ENCODE measurements around the gene PEMT. TPM values are rescaled to one million over a fixed set of nuclear protein-coding genes. Genes with fewer than 3 reads are reported as not detected.

The PEMT gene
- total and polyA plus RNA-seq, 2 of the 4 experiments (the other 2 are of a cell fraction): 23.3 to 49.5 TPM

GRCh38 chr17:17505151-17505550 lies 86.4 kb downstream of the PEMT start:
- Histone ChIP-seq H4K91ac (ENCODE audit: insufficient read depth, low read depth, low read length) (no peak overlapping the region), H3K56ac (ENCODE audit: extremely low read depth, insufficient read depth, low read length) (no peak overlapping the region), H3K27me3 (ENCODE audit: control insufficient read depth, insufficient read depth, low read length) (0 out of 2 replicates have a peak, but pooled peaks cover 1% of the 10 kb centered on the region), H3K27ac (ENCODE audit: insufficient read depth, low read length) (no peak overlapping the region), H3K23ac (ENCODE audit: low read depth, low read length) (no peak overlapping the region), H2BK120ac (ENCODE audit: low read depth, low read length) (no peak overlapping the region), H3K36me3 (ENCODE audit: control insufficient read depth, insufficient read depth, low read length) (no peaks in the 10 kb centered on the region), H3K79me1 (ENCODE audit: low read depth in 1 of 2, low read length in 2 of 2) (no peaks in the 10 kb centered on the region), H2BK5ac (ENCODE audit: low read depth, low read length, poor library complexity, severe bottlenecking) (no peak overlapping the region), H3K18ac (ENCODE audit: low read depth, low read length) (no peak overlapping the region), H3K9ac (ENCODE audit: low read depth, low read length) (no peak overlapping the region), H2AK5ac (ENCODE audit: low read depth, low read length) (no peak overlapping the region), H4K20me1 (ENCODE audit: insufficient read depth, low read length) (peaks cover 3% of the 10 kb centered on the region), H2AFZ (replicated peaks; ENCODE audit: low read length, poor library complexity) (no peak overlapping the region), H3K4ac (ENCODE audit: low read depth, low read length) (no peak overlapping the region), H2BK15ac (ENCODE audit: low read depth, low read length) (no peak overlapping the region), H3K4me2 (ENCODE audit: low read depth, low read length) (no peak overlapping the region), H3K9me1 (ENCODE audit: insufficient read depth, low read length) (no peaks in the 10 kb centered on the region), H3K9me3 (ENCODE audit: control insufficient read depth, insufficient read depth, low read length) (no peaks in the 10 kb centered on the region), H3K4me3 (ENCODE audit: insufficient read depth, low read depth, low read length) (no peak overlapping the region), H3K4me1 (ENCODE audit: control insufficient read depth, insufficient read depth, low read length) (no peaks in the 10 kb centered on the region), H4K8ac (ENCODE audit: low read depth in 2 of 2, low read length in 2 of 2) (no peak overlapping the region), H4K5ac (ENCODE audit: low read depth, low read length) (no peak overlapping the region), H2AK9ac (replicated peaks; ENCODE audit: low read depth, low read length, poor library complexity) (no peak overlapping the region), H3K14ac (replicated peaks; ENCODE audit: low read depth, low read length) (no peak overlapping the region), H2BK20ac (ENCODE audit: low read depth, low read length) (no peak overlapping the region)
- intact Hi-C loops (cut with micrococcal nuclease): no loop called here
- dilution Hi-C loops (cut with HindIII; ENCODE audit: low sequenced_read_pairs, unreplicated experiment): no loop called here
- WGBS, 2 experiments (ENCODE audit: extremely low coverage in 2 of 2, insufficient read length in 1 of 2): 100% methylated on average over 2 of the region's 5 CpGs; no CpG with 5 or more reads in 1 of the 2 experiments
- ChIA-PET CTCF (no interaction called here), POLR2A (ENCODE audit: unreplicated experiment) (no interaction called here)
- TF ChIP-seq USF2 (IDR thresholded peaks at IDR 0.05; ENCODE audit: low read depth, low read length) (no peak), RAD21 (IDR thresholded peaks at IDR 0.05; ENCODE audit: low read length) (no peak), RCOR1 (IDR thresholded peaks at IDR 0.05; ENCODE audit: insufficient replicate concordance, low read length) (no peak), CEBPB (IDR thresholded peaks at IDR 0.05; ENCODE audit: low read depth, low read length) (no peak), MAZ (IDR thresholded peaks at IDR 0.05; ENCODE audit: borderline replicate concordance, low read depth, low read length) (no peak)
- BruUV-seq (replicated peaks): no TSS peak
- DNase-seq: no peak
- ATAC-seq (ENCODE audit: low read depth): no peak
- in situ Hi-C loops (cut with MboI; ENCODE audit: low sequenced_read_pairs): no loop called here

All from IMR-90 (cell line).